ENCODE results near the gene METTL15.
"Not testable (repeated sequence)": the region's sequence is repeated elsewhere in the genome, so short reads cannot be mapped to it uniquely, and the experiment has no call there.

The METTL15 gene

GRCh38 chr11:28223577-28223976 lies 115.4 kb downstream of the METTL15 start:
- DNase-seq, result no peak

DNA sequence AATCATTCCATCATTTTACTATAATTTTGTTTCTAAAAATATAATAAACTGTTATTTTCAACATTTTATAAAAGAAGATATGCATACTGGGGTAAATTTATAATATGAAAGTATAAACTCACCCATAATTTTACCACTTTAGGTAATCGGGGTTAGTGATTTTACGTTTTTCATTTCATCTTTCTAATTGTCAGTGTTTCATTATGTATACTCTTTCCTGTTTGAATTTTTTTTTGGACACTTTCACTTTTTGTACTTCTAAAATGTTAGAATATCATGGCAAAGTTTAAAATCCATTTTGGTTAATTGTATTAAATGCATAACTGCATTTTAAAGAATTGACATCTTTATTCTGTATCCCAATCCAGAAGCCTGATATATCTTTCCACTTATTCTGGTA lies 115.8 kb downstream of the METTL15 start:
- DNase-seq, result no peak

DNA sequence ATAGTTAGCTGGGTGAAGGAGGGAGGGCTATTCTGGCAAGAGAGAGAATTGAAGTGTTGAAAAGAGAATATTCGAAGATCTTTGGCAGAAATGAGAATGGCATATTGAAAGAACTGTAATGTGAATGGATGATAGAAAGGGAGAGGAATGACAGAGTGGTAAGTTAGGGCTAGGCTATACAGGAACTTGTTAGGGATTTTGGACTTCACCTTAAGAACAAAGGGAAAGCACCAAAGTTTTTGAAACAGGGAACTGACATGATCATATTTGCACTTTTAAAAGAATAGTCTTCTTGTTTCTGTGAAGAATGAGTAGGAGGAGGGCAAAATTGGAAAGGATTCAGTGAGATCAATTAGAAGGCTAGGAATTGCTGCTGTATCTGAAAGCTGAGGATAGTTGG lies 119.3 kb downstream of the METTL15 start:
- no peak for DNase-seq

DNA sequence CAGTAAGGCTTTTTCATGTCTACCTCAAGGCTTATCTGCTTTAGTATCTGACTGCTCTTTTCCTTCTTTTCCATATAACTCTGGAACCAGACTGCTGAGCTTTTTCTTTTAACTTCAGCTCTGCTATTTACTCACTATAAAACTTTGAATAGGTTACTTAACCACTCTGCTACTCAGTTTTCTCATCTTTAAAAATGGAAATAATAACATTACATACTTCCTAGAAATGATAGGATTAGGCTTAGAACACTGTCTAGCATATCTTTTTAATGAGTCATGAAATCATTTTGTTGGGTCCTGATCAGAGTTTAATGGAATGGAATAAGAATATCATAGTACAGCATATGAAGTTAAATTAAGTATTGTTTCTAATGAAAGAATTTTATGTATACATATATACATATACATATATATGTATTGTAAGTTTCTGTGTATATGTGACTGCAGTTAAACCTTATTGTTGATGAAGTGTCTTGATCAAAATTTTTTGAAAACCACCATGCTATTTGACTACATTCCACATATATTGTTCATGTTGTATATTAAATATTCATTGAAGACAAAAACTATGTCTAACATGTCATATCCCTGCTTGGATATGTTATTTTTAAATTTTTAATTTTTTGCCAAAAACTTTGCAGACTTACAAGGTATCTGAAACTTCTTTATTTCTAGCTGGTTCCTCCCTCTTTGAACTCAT lies 120.2 kb downstream of the METTL15 start:
- DNase-seq, result no peak

GRCh38 chr11:28231475-28231874 lies 123.3 kb downstream of the METTL15 start:
- DNase-seq, result no peak

GRCh38 chr11:28232649-28233048 lies 124.5 kb downstream of the METTL15 start:
- no peak for DNase-seq

DNA sequence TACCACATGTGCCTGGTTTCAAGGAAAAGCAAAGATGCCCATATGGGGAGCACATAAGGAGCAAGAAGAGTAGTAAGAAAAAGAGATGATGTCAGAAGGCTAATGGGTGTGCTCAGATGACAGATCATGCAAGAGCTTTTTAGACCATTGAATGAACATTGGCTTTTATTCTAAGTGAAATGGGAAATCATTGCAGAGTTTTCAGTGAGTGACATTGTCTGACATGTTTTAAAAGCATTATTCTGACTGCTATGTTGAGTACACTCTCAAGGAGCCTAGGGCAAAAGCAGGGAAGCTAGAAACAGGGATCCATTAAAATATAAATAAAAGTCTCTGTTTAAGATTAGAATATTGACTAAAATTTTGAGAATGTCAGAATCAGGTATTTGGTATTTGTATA lies 133.6 kb downstream of the METTL15 start:
- DNase-seq, result no peak

DNA sequence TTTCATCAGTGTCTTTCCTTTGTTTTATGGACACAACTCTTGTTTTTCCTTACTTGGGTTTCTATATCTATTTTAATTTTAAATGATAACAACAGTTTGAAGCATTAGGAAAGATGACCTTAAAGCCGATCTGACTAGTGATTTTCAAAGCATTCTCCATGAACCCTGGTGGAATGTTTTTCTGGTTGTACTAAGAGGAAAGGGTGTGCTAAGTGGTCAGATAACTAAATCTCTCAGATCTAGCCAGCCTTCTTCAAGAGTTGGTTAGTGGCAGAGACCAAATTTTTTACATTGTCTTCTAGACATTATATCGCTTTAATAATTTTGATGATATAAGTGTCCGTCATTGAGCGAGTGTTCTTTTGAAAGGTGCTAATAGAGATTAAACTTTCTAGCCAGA lies 134.4 kb downstream of the METTL15 start:
- DNase-seq, result no peak

DNA sequence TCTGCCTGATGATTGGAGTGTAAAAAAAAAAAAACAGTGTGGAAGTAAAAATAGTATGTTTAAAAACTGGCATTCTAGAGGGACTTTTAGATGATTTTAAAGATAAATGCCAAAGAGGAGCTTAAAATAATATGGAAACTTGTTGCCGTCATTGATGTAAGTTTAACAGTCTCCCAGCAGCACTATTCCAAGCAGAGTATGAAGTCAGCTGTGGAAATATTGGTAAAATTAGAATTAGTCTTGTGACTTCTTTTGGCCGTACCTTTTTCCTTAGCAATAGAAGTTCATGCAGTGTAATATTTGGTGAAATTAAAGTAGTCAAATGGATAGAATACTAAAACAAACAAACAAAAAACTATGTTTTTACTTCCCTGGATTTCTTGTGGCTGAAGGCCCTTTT lies 134.9 kb downstream of the METTL15 start:
- no peak for DNase-seq

DNA sequence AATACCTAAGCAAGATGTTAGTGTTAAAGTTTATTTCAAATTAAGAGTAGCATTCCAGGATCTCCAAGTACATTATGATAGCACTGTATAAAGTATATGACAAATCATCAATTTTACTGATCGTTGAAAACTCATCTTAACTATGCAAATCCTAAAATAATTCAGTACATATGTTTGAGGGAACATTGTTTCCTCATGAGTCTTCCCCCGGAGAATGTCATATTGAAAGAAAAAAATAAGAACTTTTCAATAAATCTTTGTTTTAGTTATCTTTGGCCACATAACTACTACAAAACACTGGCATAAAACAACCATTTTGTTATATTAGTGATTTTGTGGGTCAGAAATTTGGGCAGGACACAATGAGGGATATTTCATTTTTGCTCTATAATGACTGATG lies 135.4 kb downstream of the METTL15 start:
- DNase-seq, result no peak

DNA sequence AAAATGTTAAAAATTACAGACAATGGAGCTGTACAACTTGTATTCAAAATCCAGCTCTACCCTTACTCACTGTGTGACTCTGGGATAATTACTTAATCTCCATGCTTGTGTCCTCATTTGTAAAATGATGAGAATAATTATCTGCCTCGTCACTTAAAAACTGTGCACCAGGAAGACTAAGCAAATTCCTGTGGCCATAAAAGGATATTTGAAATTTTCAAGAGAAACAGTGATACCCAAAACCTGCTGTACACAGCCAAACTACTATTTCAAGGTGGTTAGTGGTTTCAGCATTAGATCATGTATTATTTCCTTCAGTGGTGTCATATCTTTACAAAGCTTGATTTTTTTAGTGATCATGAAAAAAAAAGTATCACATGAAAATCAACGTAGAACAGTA lies 136.9 kb downstream of the METTL15 start:
- no peak for DNase-seq

DNA sequence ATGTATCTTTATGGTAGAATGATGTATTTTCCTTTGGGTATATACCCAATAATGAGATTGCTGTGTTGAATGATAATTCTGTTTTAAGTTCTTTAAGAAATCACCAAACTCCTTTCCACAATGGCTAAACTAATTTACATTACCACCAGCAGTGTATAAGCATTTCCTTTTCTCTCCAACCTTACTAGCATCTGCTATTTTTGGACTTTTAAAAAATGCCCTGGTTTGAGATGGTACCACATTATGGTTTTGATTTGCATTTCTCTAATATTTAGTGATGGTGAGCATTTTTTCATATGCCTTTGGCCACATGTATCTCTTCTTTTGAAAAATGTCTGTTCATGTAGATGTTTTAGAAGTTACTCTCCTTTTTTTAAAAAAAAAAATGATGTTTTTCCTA lies 142.0 kb downstream of the METTL15 start:
- no peak for DNase-seq

GRCh38 chr11:28251257-28251656 lies 143.1 kb downstream of the METTL15 start:
- DNase-seq, result no peak

DNA sequence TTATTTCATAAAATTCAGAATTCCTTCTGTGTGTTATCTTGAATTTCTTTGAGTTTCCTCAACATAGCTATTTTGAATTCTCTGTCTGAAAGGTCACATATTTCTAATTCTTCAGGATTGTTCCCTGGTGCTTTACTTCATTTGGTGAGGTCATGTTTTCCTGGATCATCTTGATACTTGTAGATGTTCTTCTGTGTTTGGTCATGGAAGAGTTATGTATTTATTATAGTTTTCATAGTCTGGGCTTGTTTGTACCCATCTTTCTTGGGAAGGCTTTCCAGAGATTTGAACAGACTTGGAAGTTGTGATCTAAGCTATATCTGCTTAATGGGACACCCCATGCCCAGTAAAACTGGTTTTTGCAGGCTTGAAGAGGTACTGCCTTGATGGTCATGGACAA lies 149.6 kb downstream of the METTL15 start:
- DNase-seq, result no peak

GRCh38 chr11:28259177-28259843 lies 151.1 kb downstream of the METTL15 start:
- DNase-seq, result no peak

DNA sequence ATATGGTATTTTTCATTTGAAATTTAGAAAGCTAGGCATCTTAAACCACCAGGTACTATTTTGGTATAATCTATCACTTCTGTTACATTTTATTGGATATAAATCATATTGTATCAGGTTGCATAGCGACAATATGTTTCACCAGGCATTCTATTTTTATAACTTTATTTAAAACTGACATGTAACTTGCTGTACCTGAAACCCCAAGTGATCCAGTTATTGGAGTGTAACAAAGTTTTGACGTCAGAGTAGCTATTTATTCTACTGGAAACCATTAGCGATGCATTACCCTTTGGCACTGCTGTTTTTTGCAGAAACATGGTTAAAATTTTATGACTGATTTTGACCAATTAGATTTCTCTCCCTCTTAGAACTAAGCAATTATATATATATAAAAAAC lies 160.7 kb downstream of the METTL15 start:
- no peak for DNase-seq

DNA sequence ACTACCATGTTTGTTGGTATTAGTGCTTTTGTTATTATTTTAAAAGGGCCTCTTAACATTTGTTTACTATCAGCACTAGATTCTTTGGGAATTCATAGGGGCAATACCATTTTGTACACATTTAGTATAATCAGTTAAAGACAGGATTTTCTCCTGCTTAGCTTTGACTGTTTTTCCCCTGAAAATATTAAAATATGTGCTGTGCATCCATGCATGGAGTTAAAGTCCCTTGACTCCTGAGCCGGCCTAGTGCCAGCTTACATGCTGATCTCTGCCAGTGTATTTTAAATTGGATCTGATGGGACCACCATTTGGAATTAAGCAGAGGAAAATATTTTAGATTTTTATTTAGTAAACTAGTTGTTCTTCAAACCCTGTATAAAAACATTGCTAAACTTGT lies 161.4 kb downstream of the METTL15 start:
- DNase-seq, result no peak

- not testable (repeated sequence) for DNase-seq
Measured at GRCh38 chr11:28272247-28272646, 164.1 kb downstream of the METTL15 start.

- DNase-seq, result no peak
Measured at GRCh38 chr11:28274216-28274615, 166.0 kb downstream of the METTL15 start.

- DNase-seq, result no peak
Measured at GRCh38 chr11:28284196-28284595, 176.0 kb downstream of the METTL15 start.

DNA sequence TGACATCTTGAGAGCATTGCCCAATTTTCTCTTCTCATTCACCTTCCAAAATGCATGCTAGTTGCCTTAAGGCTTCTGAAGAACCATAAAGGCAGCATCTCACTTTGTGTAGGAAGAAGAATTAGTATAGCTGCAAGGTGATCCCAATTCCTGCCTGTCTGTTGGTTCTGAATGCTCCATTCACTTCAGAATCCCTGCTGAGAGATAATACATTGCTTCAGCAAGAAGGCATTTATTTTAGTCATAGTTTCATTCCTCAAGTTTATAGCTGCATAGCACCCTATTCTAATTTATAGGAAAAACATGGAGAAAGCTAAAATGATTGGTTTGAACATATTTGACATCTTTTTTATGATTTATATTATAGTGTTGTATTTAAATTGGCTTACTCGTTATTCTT lies 181.3 kb downstream of the METTL15 start:
- DNase-seq, result no peak

DNA sequence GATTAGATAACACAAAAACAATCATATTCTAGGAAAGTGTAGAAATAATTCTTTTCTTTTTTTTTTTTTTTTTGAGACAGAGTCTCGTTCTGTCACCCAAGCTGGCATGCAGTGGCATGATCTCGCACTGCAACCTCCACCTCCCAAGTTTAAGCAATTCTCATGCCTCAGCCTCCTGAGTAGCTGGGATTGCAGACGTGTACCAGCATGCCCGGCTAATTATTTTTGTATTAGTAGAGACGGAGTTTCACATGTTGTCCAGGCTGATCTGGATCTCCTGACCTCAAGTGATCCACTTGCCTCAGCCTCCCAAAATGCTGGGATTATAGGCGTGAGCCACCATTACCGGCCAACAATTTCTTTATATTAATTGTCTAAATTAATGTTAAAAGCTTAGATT lies 182.8 kb downstream of the METTL15 start:
- not testable (repeated sequence) for DNase-seq

DNA sequence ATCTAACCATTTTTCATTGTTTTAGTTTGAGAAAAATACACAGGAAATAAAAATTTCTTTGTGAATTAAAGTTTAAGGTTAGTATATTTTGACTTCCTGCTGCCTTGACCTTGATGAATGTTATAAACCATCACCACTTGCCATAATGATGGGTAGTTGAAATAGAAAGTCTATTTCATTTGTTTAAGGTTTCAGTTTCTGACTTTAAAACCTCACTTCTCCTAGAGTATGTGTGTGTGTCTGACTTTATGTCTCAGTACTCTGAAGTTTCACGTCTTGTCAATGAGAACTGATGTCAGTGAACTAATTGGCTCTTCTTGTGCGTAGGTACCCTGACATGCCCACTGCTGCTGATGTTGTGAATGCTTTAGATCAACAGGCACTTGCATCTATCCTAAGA lies 188.2 kb downstream of the METTL15 start:
- no peak for DNase-seq

GRCh38 chr11:28298209-28298608 lies 190.0 kb downstream of the METTL15 start:
- no peak for DNase-seq
